Naive B cell (primary cell): Measurements from ENCODE around the gene PSMB10. TPM values are rescaled to one million over a fixed set of nuclear protein-coding genes. Genes with fewer than 3 reads are reported as not detected.
"Not testable (repeated sequence)": the region's sequence is repeated elsewhere in the genome, so short reads cannot be mapped to it uniquely, and the experiment has no call there.

Source experiments
- ATAC-seq, 2 donors: fragments of 150-1000 bp; cut with Tn5 transposase; 2 replicates each; pipeline ENCODE4 v1.10.0; 2021; ENCODE audit warnings: low read depth in 2 of 2, mild to moderate bottlenecking in 2 of 2, moderate library complexity in 2 of 2
- DNase-seq: peaks from one replicate; pipeline ENCODE4 v3.0.0; 2022
- H3K27ac Mint-ChIP-seq, 6 donors: one replicate each; pipeline ENCODE4 v1.8.0; 2020 to 2022; ENCODE audit warnings: mild to moderate bottlenecking in 6 of 6, mixed read lengths in 6 of 6, moderate library complexity in 5 of 6, inconsistent platforms in 2 of 6
- H3K27me3 Mint-ChIP-seq, 3 donors: one replicate each; pipeline ENCODE4 v1.8.0; 2021 to 2022; ENCODE audit warnings: mixed read lengths in 3 of 3, mild to moderate bottlenecking in 1 of 3
- H3K36me3 Mint-ChIP-seq, 2 donors: one replicate each; pipeline ENCODE4 v1.8.0; 2020 to 2022; ENCODE audit warnings: mixed read lengths in 2 of 2, inconsistent platforms in 1 of 2, mild to moderate bottlenecking in 1 of 2
- H3K4me1 Mint-ChIP-seq, 3 donors: one replicate each; pipeline ENCODE4 v1.8.0; 2020 to 2022; ENCODE audit warnings: mixed read lengths in 3 of 3, inconsistent platforms in 1 of 3, mild to moderate bottlenecking in 1 of 3, moderate library complexity in 1 of 3
- H3K4me3 Mint-ChIP-seq, 8 donors: one replicate each; pipeline ENCODE4 v1.8.0; 2020 to 2022; ENCODE audit warnings: mild to moderate bottlenecking in 8 of 8, mixed read lengths in 8 of 8, moderate library complexity in 8 of 8, inconsistent platforms in 2 of 8
- H3K9me3 Mint-ChIP-seq, 7 donors: one replicate each; pipeline ENCODE4 v1.8.0; 2020 to 2022; ENCODE audit warnings: mixed read lengths in 7 of 7, mild to moderate bottlenecking in 5 of 7, inconsistent platforms in 2 of 7, moderate library complexity in 1 of 7
- polyA plus RNA-seq, 6 donors: library from polyadenylated mRNA; unstranded; fragments of 300-500 nt; fragmentation: Illumina TruSeq; gene quantifications; one replicate each; pipeline ENCODE4 v1.2.3, GENCODE V29; 2021; ENCODE audit warnings: low read depth in 6 of 6

Gene PSMB10
- 100 to 1,000 TPM; 398 to 770 (median 477) TPM for polyA plus RNA-seq

DNA sequence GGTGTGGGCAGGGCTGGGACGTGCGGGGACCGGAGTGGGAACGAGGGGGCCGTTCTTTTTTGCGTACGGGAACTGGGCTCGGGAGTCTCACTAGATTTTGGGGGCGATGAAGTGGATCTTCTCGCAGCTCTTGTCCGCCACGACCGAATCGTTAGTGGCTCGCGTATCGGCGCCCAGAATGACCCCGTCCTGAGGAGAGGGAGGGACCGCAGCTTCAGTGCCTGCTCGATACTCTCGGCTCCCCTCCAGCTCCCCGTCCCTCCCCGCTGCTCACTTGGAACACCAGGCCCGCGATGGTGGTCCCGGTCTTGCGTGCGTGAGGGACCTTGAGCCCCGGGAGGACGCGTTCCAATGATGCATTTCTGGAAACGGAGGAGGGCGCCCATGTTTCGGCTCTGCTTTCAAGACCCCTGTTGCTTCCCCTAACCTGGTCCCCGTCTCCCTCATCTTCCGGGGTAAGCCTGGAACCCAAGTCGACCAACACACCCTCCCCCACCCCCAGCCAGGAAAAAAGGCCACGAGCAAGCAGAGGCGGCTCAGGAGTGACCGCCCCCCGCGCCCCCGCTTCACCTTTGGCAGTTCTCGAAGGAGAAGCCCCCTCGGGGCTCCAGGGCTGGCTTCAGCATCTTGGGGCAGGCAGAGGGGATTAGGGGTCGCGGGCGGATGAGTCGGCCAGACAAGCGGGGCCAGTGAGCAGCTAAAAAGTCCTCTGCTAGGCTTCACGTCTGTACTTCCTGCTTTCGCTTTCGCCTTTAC lies at the start of gene PSMB10:
Gene PSMB10 (minus strand): TSS at position 727 of the 756 bp plus-strand sequence. CDS start 101 bp downstream, at position 626.
- no peaks in the 10 kb centered on the region for H3K9me3 Mint-ChIP-seq
- peak within 1 kb of the TSS; percentile 99 to 100 (median 99) for H3K4me3 Mint-ChIP-seq
- ATAC-seq (peak; percentile 7 to 9), DNase-seq (no peak)
- peaks cover 0 to 10% of the 10 kb centered on the region in 2 donors for H3K36me3 Mint-ChIP-seq
- H3K27ac Mint-ChIP-seq = peak within 1 kb of the TSS; percentile 90 to 99 (median 97)
- peaks cover 33 to 40% (median 36%) of the 10 kb centered on the region in 3 donors for H3K4me1 Mint-ChIP-seq
- H3K27me3 Mint-ChIP-seq = no peaks in the 10 kb centered on the region

DNA sequence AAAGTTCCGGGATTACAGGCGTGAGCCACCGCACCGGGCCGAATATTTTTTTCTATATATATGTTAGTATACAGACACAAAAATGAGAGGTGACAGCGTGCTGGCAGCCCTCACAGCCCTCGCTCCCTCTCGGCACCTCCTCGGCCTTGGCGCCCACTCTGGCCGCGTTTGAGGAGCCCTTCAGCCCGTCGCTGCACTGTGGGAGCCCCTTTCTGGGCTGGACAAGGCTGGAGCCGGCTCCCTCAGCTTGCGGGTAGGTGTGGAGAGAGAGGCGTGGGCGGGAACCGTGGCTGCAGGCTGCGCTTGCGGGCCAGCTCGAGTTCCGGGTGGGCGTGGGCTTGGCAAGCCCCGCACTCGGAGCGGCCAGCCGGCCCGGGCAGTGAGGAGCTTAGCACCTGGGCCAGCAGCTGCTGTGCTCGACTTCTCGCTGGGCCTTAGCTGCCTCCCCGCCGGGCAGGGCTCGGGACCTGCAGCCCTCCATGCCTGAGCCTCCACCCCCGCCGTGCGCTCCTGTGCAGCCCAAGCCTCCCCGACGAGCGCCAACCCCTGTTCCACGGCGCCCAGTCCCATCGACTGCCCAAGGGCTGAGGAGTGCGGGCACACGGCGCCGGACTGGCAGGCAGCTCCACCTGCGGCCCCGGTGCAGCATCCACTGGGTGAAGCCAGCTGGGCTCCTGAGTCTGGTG lies 45.5 kb upstream of the PSMB10 start:
- Mint-ChIP-seq H3K4me1 (peaks cover 12 to 31% (median 25%) of the 10 kb centered on the region in 3 donors), H3K27ac (peak overlapping the region in 1 of 6 donors; percentile 34), H3K27me3 (no peaks in the 10 kb centered on the region)

DNA sequence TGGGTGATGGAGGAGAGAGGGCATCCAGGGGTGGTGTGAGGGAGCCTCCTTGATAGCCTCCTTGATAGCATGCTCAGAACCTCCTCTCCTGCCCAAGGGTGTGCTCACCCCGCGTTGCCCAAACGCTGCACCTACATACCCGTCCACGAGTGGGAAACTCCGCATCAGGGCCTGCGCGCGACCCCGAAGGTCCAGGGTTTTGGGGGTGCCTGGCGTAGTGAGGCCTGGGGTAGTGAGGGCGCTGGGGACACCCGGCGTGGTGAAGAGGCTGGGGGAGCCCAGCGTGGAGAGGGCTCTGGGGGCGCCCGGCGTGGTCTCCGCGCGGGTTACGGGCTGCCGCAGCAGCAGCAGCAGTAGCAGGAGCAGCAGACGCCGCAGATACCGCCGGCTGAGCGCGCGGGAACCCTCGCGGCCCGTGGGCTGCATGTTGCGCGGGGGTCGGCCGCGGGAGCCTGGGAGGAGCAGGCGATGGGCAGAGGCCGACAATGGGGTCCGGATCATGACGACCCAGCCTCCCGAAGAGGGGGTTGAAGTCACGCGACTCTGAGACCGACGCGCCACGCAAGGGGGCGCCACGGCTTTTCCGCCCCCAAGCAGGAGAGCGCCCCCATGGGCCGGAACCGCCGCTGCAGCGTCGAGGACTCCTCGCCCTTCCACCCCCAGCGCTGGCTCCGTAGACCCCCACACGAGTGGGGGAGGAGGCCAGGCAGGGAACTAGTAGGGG lies 43.5 kb upstream of the PSMB10 start, which contains the start of gene DPEP3:
Gene DPEP3 (minus strand): TSS at position 545 of the 724 bp plus-strand sequence. CDS start 119 bp downstream, at position 426.
- Mint-ChIP-seq H3K4me3 (no peak within 1 kb of the TSS), H3K9me3 (no peaks in the 10 kb centered on the region), H3K36me3 (no peaks in the 10 kb centered on the region), H3K27me3 (peaks cover 0 to 6% (median 0%) of the 10 kb centered on the region in 3 donors), H3K4me1 (peaks cover 12 to 26% (median 24%) of the 10 kb centered on the region in 3 donors), H3K27ac (peak within 1 kb of the TSS in 1 of 6 donors; percentile 73)
- no peak for DNase-seq
- ATAC-seq = no peak

More for the DNA sequence above, 45.5 kb upstream of the PSMB10 start:
- no peaks in the 10 kb centered on the region for H3K36me3 Mint-ChIP-seq
- ATAC-seq (no peak), DNase-seq (no peak)
- H3K4me3 Mint-ChIP-seq = no peak overlapping the region
- H3K9me3 Mint-ChIP-seq = no peaks in the 10 kb centered on the region

DNA sequence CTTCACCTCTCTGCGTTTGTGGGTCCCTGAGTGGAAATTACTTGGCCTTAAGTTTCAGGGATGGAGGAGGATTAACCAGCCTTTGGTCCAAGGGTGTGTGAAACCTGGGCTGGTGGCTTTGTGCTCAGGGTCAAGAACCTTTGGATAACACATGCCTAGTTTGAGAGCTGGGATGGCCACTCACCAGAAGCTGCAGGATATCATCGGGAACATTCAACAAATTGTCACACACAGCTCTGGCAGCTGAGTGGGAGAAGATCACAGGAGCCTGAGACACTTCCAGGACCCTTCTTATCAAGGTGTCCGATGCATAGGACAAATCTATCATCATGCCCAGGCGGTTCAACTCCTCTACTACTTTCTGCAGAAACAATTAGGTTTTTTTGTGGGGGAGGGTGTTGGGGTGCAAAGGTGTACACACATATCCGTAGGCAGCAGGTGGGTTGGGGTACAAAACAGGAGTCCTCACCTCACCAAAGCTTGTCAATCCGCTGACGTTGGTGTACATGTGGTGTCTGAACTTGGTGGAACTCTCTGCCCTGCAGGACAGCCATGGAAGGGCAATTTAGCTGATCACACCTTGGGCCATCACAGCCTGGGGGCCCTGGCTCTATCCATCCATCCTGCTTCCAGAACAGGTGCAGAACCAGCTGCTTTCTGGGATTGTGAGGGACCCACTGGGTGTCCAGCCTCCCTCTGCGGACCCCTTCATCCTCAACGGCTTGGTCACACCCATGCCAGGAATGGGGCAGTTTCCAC lies 41.0 kb upstream of the PSMB10 start:
- H3K4me1 Mint-ChIP-seq = peaks cover 0 to 5% (median 1%) of the 10 kb centered on the region in 3 donors

DNA sequence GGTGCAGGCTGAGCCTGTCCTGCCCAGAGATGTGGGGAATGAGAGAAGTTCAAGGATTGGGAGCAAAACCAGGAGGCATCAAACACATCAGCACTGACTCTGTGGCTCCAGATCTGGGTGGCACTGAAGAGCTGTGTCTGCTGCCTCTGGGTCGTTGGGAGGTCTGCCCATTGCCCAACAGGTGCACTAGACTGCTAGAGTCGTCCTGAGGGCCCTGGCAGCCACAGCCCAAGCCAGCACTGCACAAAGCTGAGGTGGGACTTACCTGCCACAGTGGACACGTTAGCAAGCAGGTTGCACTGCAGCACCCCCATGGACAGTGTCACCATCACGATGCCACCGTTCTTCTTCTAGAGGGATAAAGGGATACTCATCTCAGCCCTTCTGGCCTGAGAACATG lies 40.4 kb upstream of the PSMB10 start:
- Mint-ChIP-seq H3K27me3 (peaks cover 0 to 6% (median 0%) of the 10 kb centered on the region in 3 donors), H3K9me3 (no peaks in the 10 kb centered on the region), H3K4me3 (no peak overlapping the region), H3K27ac (no peak overlapping the region), H3K4me1 (no peaks in the 10 kb centered on the region), H3K36me3 (no peaks in the 10 kb centered on the region)
- DNase-seq = no peak
- no peak for ATAC-seq

More for the DNA sequence above, 41.0 kb upstream of the PSMB10 start:
- Mint-ChIP-seq H3K4me3 (peak overlapping the region in 1 of 8 donors; percentile 41), H3K27ac (peak overlapping the region in 2 of 6 donors; percentile 37 to 62), H3K36me3 (no peaks in the 10 kb centered on the region), H3K9me3 (no peaks in the 10 kb centered on the region), H3K27me3 (peaks cover 0 to 6% (median 0%) of the 10 kb centered on the region in 3 donors)
- no peak for DNase-seq
- no peak for ATAC-seq

DNA sequence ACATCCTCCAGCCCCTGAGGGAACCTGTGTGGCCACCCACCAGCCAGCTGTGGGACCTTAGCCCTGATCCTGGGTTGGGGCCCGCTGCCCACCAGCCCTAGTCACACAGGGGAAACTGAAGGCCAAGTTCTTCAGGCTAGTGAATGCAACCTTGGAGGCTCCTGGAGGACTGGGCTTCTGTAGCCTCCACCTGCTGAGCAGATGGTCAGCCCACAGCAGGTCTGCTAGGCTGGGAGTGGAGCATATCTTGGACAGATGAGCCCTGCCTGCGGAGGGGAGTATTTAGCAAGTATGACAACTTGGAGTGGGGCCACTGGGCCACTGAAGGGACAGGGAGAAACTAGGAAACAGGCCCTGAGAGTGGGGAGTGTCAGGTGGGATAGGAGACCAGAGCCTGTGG lies 39.6 kb upstream of the PSMB10 start:
- no peaks in the 10 kb centered on the region for H3K36me3 Mint-ChIP-seq
- peak overlapping the region in 2 of 6 donors; percentile 16 to 47 for H3K27ac Mint-ChIP-seq
- peaks cover 0 to 6% (median 0%) of the 10 kb centered on the region in 3 donors for H3K27me3 Mint-ChIP-seq
- DNase-seq (no peak), ATAC-seq (no peak)
- no peaks in the 10 kb centered on the region for H3K9me3 Mint-ChIP-seq
- peak overlapping the region in 1 of 8 donors; percentile 44 for H3K4me3 Mint-ChIP-seq
- H3K4me1 Mint-ChIP-seq = no peaks in the 10 kb centered on the region

DNA sequence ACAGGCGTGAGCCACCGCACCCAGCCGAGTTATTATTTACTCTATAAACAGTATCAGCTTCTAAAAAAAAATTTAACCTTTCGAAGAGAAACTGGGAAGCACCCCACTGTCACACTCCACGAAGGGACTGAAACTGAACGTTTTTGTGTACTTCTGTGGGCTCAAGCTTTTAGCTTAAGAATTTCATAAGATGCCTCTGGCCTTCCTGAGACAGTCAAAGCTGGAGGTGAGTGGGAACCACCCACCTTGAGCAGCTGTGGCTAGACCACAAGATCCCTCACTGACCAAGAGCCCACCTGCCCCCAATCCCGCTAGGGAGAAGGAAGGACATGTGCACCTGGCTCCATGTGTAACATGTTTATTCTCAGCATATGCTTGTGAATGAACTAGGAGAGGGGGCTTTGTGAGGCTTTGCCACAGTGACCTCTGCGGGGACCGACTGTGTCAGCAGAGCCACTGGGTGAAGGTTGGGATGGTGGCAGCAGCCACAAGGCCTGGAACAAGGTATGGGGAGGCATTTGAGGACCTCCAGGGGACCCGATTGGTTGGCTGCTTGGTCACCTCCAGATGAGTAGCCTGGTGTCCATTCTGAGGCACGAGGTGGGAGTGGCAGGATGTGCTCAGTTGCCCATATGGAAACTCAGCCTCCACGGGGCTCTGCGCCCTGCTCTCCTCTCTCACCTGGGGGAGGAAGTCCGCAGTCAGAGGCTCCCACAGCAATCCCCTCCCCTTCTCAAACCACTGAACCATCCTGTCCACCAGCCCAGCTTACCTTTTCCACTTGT lies 38.9 kb upstream of the PSMB10 start:
- H3K27me3 Mint-ChIP-seq = peaks cover 0 to 6% (median 0%) of the 10 kb centered on the region in 3 donors
- no peak for ATAC-seq
- no peak for DNase-seq
- peak overlapping the region in 1 of 6 donors; percentile 16 for H3K27ac Mint-ChIP-seq
- no peaks in the 10 kb centered on the region for H3K4me1 Mint-ChIP-seq
- no peaks in the 10 kb centered on the region for H3K9me3 Mint-ChIP-seq
- H3K4me3 Mint-ChIP-seq = no peak overlapping the region
- no peaks in the 10 kb centered on the region for H3K36me3 Mint-ChIP-seq

DNA sequence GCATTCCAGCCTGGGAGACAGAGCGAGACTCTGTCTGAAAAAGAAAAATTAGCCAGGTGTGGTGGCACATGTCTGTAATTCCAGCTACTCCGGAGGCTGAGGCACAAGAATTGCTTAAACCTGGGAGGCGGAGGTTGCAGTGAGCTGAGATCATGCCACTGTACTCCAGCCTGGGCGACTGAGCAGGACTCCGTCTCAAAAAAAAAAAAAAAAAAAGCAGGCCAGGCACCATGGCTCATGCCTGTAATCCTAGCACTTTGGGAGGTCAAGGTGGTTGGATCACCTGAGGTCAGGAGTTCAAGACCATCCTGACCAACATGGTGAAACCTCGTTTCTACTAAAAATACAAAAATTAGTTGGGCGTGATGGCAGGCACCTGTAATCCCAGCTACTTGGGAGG lies 35.6 kb upstream of the PSMB10 start:
- peak overlapping the region in 1 of 6 donors; percentile 32 for H3K27ac Mint-ChIP-seq
- not testable (repeated sequence) for H3K36me3 Mint-ChIP-seq, H3K4me3 Mint-ChIP-seq, DNase-seq, H3K27me3 Mint-ChIP-seq, H3K9me3 Mint-ChIP-seq, ATAC-seq
- H3K4me1 Mint-ChIP-seq = peaks cover 13 to 19% (median 16%) of the 10 kb centered on the region in 3 donors

DNA sequence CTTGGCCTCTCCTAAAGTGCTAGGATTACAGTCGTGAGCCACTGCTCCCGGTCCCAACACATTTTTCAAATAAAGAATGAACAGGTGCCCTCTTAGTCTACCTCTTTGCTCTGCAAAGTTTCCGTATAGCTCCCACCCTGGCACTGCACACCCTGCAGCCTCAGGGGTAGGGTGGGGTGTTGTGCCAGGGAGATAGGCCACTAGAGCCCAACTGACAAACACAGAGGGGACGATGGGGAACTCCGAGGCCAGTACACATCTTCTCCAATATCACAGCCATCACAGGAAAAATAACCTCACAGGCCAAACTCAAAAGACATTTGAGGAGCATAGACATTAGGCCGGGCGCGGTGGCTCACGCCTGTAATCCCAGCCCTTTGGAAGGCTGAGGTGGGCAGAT lies 34.5 kb upstream of the PSMB10 start:
- ATAC-seq (no peak), DNase-seq (no peak)
- Mint-ChIP-seq H3K27me3 (peaks cover 0 to 1% (median 0%) of the 10 kb centered on the region in 3 donors), H3K27ac (peak overlapping the region in 1 of 6 donors; percentile 88), H3K4me1 (peaks cover 19 to 23% (median 20%) of the 10 kb centered on the region in 3 donors), H3K4me3 (peak overlapping the region in 4 of 8 donors; percentile 5 to 79 (median 44)), H3K9me3 (no peaks in the 10 kb centered on the region), H3K36me3 (no peaks in the 10 kb centered on the region)

DNA sequence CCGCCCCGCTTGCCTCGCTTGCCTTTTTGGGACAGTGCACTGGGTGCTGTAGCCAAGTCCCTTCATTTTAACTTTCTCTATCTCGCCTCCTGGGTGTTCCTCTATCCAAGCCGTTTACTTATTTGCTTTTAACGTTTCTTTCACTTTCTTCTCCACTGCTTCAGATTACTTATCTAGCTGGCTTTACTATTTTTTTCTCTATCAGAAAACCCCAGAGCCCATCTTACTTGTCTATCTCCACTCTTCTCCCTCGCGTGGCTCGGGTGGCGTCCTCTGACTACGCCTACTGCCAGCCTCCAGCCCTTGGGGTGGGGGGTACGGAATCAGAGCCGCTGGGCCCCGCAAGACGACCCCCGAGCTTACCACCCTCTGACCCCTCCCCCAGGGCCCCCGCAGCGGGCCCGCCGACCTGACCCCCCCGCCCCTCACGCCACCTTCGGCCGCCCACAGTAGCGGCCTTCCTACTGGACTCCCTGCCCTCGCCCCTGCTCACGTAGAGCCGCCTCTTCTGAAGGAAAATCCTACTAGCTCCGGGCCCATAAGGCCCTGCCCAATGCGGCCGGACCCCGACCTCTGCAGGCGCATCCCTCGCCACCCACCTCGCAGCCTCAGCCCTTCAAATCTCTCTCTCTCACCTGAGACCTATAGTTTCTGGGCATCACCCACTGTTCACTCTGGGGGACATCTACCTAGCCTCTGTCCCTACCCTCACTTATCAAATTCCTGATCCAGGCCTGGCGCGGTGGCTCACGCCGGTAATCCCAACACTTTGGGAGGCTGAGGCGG lies 32.8 kb upstream of the PSMB10 start:
- H3K27me3 Mint-ChIP-seq = no peaks in the 10 kb centered on the region
- peak overlapping the region; percentile 81 to 97 (median 92) for H3K4me3 Mint-ChIP-seq
- ATAC-seq (peak; percentile 34 to 45), DNase-seq (peak; percentile 30)
- no peaks in the 10 kb centered on the region for H3K9me3 Mint-ChIP-seq
- H3K4me1 Mint-ChIP-seq = peaks cover 23 to 39% (median 30%) of the 10 kb centered on the region in 3 donors
- H3K36me3 Mint-ChIP-seq = no peaks in the 10 kb centered on the region
- H3K27ac Mint-ChIP-seq = peak overlapping the region in 3 of 6 donors; percentile 69 to 97 (median 85)
